ENCODE measurements around the gene GPR132.

The GPR132 gene

DNA sequence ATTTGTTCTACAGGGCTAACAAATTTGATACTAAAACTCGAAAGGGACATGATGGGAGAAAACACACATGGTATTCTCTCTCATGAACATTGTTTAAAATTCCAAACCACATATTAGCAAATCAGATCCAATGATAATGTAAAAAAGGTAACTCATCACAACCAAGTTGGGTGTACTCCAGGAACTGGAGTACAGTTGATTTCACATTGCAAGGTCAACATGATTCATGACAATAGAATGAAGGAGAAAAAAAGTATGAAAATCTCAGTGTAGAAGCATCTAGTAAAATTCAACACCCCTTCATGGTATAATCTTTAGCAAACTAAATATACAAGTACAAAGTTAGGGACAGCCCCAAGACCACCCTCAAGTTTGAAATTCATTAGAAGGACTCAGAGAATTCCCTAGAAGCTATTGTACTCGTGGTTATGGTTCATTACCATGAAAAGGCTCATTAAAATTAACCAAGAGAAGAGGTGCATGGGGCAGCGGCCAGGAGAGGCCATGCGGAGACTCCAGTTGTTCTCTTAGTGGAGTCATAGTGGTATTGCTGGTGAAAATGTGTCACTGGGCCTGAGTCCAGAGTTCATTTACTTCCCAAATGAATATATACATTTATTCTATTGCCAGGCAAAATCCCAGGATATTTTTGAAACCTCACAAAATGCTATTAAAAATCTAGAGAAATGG is 41.3 kb downstream of the GPR132 start:
- peaks cover 8% of the 10 kb centered on the region for H3K27me3 ChIP-seq (ENCODE audit: insufficient read depth, low read length, poor library complexity, severe bottlenecking)
- peaks cover 36% of the 10 kb centered on the region for H3K79me2 ChIP-seq (ENCODE audit: insufficient read depth, low read length)
- no peaks in the 10 kb centered on the region for H3K36me3 ChIP-seq (ENCODE audit: insufficient read depth, low read length)
- H4K20me1 ChIP-seq (ENCODE audit: insufficient read depth, low read length, poor library complexity, severe bottlenecking), result peaks cover 17% of the 10 kb centered on the region
- H3F3A ChIP-seq (ENCODE audit: low read depth), result no peaks in the 10 kb centered on the region
- H3K4me1 ChIP-seq (ENCODE audit: insufficient read depth, low read length, poor library complexity, severe bottlenecking), result peaks cover 56% of the 10 kb centered on the region
- H3K9me3 ChIP-seq (ENCODE audit: insufficient read depth, low read depth, low read length), result no peaks in the 10 kb centered on the region
- H3K4me3 ChIP-seq (ENCODE audit: low read length, poor library complexity, severe bottlenecking), result no peak overlapping the region
- no peak for TF ChIP-seq CTCF (conservative IDR thresholded peaks at IDR 0.05; ENCODE audit: low read length)
- TF ChIP-seq EZH2phosphoT487 (IDR thresholded peaks at IDR 0.05; ENCODE audit: borderline replicate concordance), result no peak
- peak overlapping the region; percentile 18 for H3K9ac ChIP-seq (ENCODE audit: low read depth, low read length, poor library complexity, severe bottlenecking)
- no peaks in the 10 kb centered on the region for H3K9me2 ChIP-seq (replicated peaks; ENCODE audit: low read depth, low read length)
- H2AFZ ChIP-seq (ENCODE audit: low read length), result no peak overlapping the region
- H3K4me2 ChIP-seq (ENCODE audit: low read depth, low read length, poor library complexity, severe bottlenecking), result peak overlapping the region; percentile 1

DNA sequence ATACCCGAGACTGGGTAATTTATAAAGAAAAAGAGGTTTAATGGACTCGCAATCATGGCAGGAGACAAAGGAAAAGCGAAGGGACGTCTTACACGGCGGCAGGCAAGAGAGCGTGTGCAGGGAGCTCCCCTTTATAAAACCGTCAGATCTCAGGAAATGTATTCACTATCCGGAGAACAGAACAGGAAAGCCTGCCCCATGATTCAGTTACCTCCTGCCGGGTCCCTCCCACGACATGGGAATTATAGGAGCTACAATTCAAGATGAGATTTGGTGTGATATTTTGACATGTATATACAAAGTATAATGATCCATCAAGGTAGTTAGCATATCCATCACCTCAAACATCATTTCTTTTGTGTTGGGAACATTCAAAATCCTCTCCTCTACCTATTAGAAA is 42.1 kb downstream of the GPR132 start:
- H3K79me2 ChIP-seq (ENCODE audit: insufficient read depth, low read length), result peaks cover 44% of the 10 kb centered on the region
- peaks cover 61% of the 10 kb centered on the region for H3K4me1 ChIP-seq (ENCODE audit: insufficient read depth, low read length, poor library complexity, severe bottlenecking)
- no peak overlapping the region for H2AFZ ChIP-seq (ENCODE audit: low read length)
- peak overlapping the region; percentile 18 for H3K9ac ChIP-seq (ENCODE audit: low read depth, low read length, poor library complexity, severe bottlenecking)
- H3F3A ChIP-seq (ENCODE audit: low read depth), result no peaks in the 10 kb centered on the region
- no peak overlapping the region for H3K4me2 ChIP-seq (ENCODE audit: low read depth, low read length, poor library complexity, severe bottlenecking)
- peaks cover 8% of the 10 kb centered on the region for H3K27me3 ChIP-seq (ENCODE audit: insufficient read depth, low read length, poor library complexity, severe bottlenecking)
- no peak overlapping the region for H3K4me3 ChIP-seq (ENCODE audit: low read length, poor library complexity, severe bottlenecking)
- no peaks in the 10 kb centered on the region for H3K9me2 ChIP-seq (replicated peaks; ENCODE audit: low read depth, low read length)
- H4K20me1 ChIP-seq (ENCODE audit: insufficient read depth, low read length, poor library complexity, severe bottlenecking), result peaks cover 23% of the 10 kb centered on the region
- no peaks in the 10 kb centered on the region for H3K36me3 ChIP-seq (ENCODE audit: insufficient read depth, low read length)
- TF ChIP-seq EZH2phosphoT487 (IDR thresholded peaks at IDR 0.05; ENCODE audit: borderline replicate concordance) (no peak), CTCF (conservative IDR thresholded peaks at IDR 0.05; ENCODE audit: low read length) (no peak)
- no peaks in the 10 kb centered on the region for H3K9me3 ChIP-seq (ENCODE audit: insufficient read depth, low read depth, low read length)

- H3F3A ChIP-seq (ENCODE audit: low read depth), result no peaks in the 10 kb centered on the region
- no peaks in the 10 kb centered on the region for H3K9me2 ChIP-seq (replicated peaks; ENCODE audit: low read depth, low read length)
- peaks cover 53% of the 10 kb centered on the region for H3K79me2 ChIP-seq (ENCODE audit: insufficient read depth, low read length)
- peak overlapping the region; percentile 95 for H3K9ac ChIP-seq (ENCODE audit: low read depth, low read length, poor library complexity, severe bottlenecking)
- no peak for TF ChIP-seq CTCF (conservative IDR thresholded peaks at IDR 0.05; ENCODE audit: low read length)
- TF ChIP-seq EZH2phosphoT487 (IDR thresholded peaks at IDR 0.05; ENCODE audit: borderline replicate concordance), result no peak
- H3K27me3 ChIP-seq (ENCODE audit: insufficient read depth, low read length, poor library complexity, severe bottlenecking), result peaks cover 8% of the 10 kb centered on the region
- H4K20me1 ChIP-seq (ENCODE audit: insufficient read depth, low read length, poor library complexity, severe bottlenecking), result peaks cover 30% of the 10 kb centered on the region
- H3K36me3 ChIP-seq (ENCODE audit: insufficient read depth, low read length), result no peaks in the 10 kb centered on the region
- H3K4me2 ChIP-seq (ENCODE audit: low read depth, low read length, poor library complexity, severe bottlenecking), result peak overlapping the region; percentile 96
- no peak overlapping the region for H2AFZ ChIP-seq (ENCODE audit: low read length)
- peak overlapping the region; percentile 94 for H3K4me3 ChIP-seq (ENCODE audit: low read length, poor library complexity, severe bottlenecking)
- H3K9me3 ChIP-seq (ENCODE audit: insufficient read depth, low read depth, low read length), result no peaks in the 10 kb centered on the region
- H3K4me1 ChIP-seq (ENCODE audit: insufficient read depth, low read length, poor library complexity, severe bottlenecking), result peaks cover 57% of the 10 kb centered on the region
Measured at GRCh38 chr14:105022276-105022670, 43.0 kb downstream of the GPR132 start.
